Upper lobe of right lung (tissue), 1 donor: ENCODE data around the gene EXD3. TPM values are rescaled to one million over a fixed set of nuclear protein-coding genes. Genes with fewer than 3 reads are reported as not detected.

Experiments used
- ATAC-seq: fragments of 200-7000 bp; cut with Tn5 transposase; one replicate; pipeline ENCODE4 v1.9.1; 2020; ENCODE audit warnings: mild to moderate bottlenecking, moderate library complexity
- DNase-seq: peaks from one replicate; pipeline ENCODE4 v3.0.0-alpha.2; 2020
- H3K27ac ChIP-seq: fragments of 200-600 bp; one replicate; pipeline ENCODE4 v1.8.0; 2022
- H3K27me3 ChIP-seq: fragments of 200-600 bp; one replicate; pipeline ENCODE4 v1.8.0; 2022; ENCODE audit warnings: mild to moderate bottlenecking
- H3K36me3 ChIP-seq: fragments of 200-600 bp; one replicate; pipeline ENCODE4 v1.8.0; 2022
- H3K4me1 ChIP-seq: fragments of 200-600 bp; one replicate; pipeline ENCODE4 v1.8.0; 2022
- H3K4me3 ChIP-seq: fragments of 200-600 bp; one replicate; pipeline ENCODE4 v1.8.0; 2022; ENCODE audit warnings: mild to moderate bottlenecking
- H3K9me3 ChIP-seq: fragments of 200-600 bp; one replicate; pipeline ENCODE4 v1.8.0; 2022
- CTCF ChIP-seq: fragments of 200-600 bp; IDR thresholded peaks from one replicate; pipeline ENCODE4 v1.8.0; 2022; ENCODE audit warnings: antibody characterized with exemption
- intact Hi-C: fragments of 100-400 bp; cut with DNase I; formaldehyde crosslinking; loops from one replicate; pipeline ENCODE4 v1.11.0; 2022
- total RNA-seq: library from RNA; stranded (reverse); fragmentation: NEBNext Ultra II Directional; extraction: Animal tissue kit (Norgen Biotek cat#: 25700); gene quantifications from one replicate; pipeline ENCODE4 v1.2.1, GENCODE V29; 2021
- donor health status: DM: no; HTN: yes; CAD: no; lungs with severe emphysema.

EXD3 gene
- total RNA-seq, 1 donor from 2014 or later: 27.3 TPM

GRCh38 chr9:137275588-137276472 is 147.1 kb downstream of the EXD3 start:
- no peak for TF ChIP-seq CTCF
- DNase-seq (peak; percentile 68), ATAC-seq (no peak)
- intact Hi-C loops: no loop called here
- no peak overlapping the region for H3K4me3 ChIP-seq
- H3K36me3 ChIP-seq: peaks cover 34% of the 10 kb centered on the region
- H3K27ac ChIP-seq: peak overlapping the region; percentile 95
- H3K4me1 ChIP-seq: peaks cover 34% of the 10 kb centered on the region
- H3K27me3 ChIP-seq: no peaks in the 10 kb centered on the region
- no peaks in the 10 kb centered on the region for H3K9me3 ChIP-seq

- Histone ChIP-seq H3K36me3 (peaks cover 28% of the 10 kb centered on the region), H3K9me3 (no peaks in the 10 kb centered on the region), H3K27ac (peak overlapping the region; percentile 95), H3K27me3 (no peaks in the 10 kb centered on the region), H3K4me1 (peaks cover 34% of the 10 kb centered on the region), H3K4me3 (no peak overlapping the region)
- DNase-seq: no peak
- TF ChIP-seq CTCF: no peak
- intact Hi-C loops: no loop called here
- ATAC-seq: no peak
These were observed 147.8 kb downstream of the EXD3 start for GRCh38 chr9:137275203-137275587.

- intact Hi-C loops: no loop called here
- Histone ChIP-seq H3K36me3 (peaks cover 22% of the 10 kb centered on the region), H3K9me3 (no peaks in the 10 kb centered on the region), H3K27ac (peak overlapping the region; percentile 60), H3K4me3 (no peak overlapping the region), H3K27me3 (no peaks in the 10 kb centered on the region), H3K4me1 (peaks cover 48% of the 10 kb centered on the region)
- DNase-seq (peak; percentile 65), ATAC-seq (no peak)
- TF ChIP-seq CTCF: no peak
These were observed 149.2 kb downstream of the EXD3 start for GRCh38 chr9:137273611-137274320.

GRCh38 chr9:137273095-137273490 is 149.9 kb downstream of the EXD3 start:
- intact Hi-C loops: no loop called here
- DNase-seq: peak; percentile 62
- Histone ChIP-seq H3K27ac (peak overlapping the region; percentile 17), H3K27me3 (no peaks in the 10 kb centered on the region), H3K4me1 (peaks cover 55% of the 10 kb centered on the region), H3K4me3 (no peak overlapping the region), H3K9me3 (no peaks in the 10 kb centered on the region), H3K36me3 (peaks cover 23% of the 10 kb centered on the region)
- ATAC-seq: no peak
- TF ChIP-seq CTCF: no peak

- H3K4me3 ChIP-seq: no peak overlapping the region
- intact Hi-C loops: no loop called here
- H3K9me3 ChIP-seq: no peaks in the 10 kb centered on the region
- peak; percentile 65 for DNase-seq
- H3K4me1 ChIP-seq: peaks cover 59% of the 10 kb centered on the region
- no peaks in the 10 kb centered on the region for H3K27me3 ChIP-seq
- peaks cover 28% of the 10 kb centered on the region for H3K36me3 ChIP-seq
- no peak overlapping the region for H3K27ac ChIP-seq
- ATAC-seq: no peak
- TF ChIP-seq CTCF: no peak
These were observed 150.5 kb downstream of the EXD3 start for GRCh38 chr9:137272241-137273094.
